NCI-H1417 treated with DMSO at 0.1 percent for 48 hours (cell line): Measurements from ENCODE around the gene PLK3.
"Not testable (repeated sequence)": the region's sequence is repeated elsewhere in the genome, so short reads cannot be mapped to it uniquely, and the experiment has no call there.

Experiments used
- DNase-seq: peaks from one replicate; lab custom pipeline; 2025; lab: John Stamatoyannopoulos, UW

PLK3 gene

DNA sequence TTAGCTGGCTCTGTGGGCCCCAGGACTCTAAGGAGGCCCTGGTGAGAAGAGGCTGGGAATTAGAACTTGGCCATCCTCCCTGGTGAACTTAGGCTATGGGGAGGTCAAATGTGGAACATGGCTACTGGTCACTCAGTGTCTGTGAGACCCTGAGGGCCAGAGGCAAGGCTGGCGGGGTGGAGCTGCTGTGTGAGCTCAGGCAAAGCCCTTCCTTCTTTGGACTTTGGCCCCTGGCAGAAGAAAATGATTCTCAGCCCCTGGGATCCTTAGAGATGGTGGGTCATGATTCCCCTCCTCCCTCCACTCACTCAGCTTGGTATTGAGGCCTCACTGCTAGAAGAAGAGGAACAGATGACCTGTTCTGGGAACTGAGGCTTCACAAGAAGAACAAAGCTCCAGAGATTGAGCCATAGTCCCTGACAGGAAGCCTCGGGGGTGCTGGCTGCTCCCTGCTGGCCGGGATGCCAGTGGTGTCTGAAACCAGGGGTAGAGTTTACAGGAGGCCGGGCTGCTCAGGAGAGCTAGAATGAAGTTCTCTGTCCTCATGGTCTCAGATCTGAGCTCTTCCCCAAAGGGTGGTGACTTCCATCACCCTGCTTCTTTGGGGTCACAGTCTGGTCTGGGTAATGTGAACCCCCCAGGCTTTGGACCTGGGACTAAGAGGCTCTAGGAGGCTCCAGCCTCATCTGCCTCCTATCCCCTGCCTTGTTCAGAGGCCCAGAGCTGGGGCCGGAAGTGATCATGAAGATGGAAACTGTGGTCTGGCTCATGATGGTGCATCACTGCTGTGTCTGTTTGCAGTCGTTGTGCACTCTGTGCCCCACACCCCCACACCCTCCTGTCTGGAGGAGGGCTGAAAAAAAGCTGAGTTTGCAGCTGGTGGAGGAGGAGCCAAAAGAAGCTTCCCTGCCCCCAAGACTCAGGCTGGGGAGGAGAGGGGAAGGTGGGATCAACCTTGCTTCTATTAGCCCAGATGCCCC lies 9.1 kb downstream of the PLK3 start:
- no peak for DNase-seq

DNA sequence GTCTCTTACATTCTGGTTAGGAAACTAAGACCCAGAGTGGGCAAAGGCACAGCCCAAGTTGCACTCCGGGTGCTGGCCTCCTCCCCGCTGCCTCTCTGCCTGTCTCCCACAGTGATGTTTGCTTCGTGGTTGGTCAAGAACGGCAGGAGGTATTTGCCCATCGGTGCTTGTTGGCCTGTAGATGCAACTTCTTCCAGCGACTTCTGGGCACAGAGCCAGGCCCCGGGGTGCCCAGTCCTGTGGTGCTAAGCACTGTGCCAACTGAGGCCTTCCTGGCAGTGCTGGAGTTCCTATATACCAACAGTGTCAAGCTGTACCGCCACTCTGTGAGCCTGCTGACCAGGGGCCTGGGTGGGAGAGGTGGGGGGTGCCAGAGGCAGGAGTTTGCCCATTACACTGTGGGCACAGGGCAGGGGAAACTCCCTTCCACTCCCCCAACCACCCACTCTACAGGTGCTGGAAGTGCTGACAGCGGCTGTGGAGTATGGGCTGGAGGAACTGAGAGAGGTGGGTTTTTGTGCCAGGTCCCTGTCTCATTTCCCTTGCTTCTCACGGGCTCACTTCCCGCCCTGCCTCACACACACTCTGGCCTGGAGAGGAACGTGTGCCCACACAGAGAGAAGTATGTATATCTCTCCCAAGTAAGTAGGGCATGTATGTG lies 10.1 kb downstream of the PLK3 start:
- no peak for DNase-seq

GRCh38 chr1:44810762-44811105 lies 10.6 kb downstream of the PLK3 start:
- not testable (repeated sequence) for DNase-seq

DNA sequence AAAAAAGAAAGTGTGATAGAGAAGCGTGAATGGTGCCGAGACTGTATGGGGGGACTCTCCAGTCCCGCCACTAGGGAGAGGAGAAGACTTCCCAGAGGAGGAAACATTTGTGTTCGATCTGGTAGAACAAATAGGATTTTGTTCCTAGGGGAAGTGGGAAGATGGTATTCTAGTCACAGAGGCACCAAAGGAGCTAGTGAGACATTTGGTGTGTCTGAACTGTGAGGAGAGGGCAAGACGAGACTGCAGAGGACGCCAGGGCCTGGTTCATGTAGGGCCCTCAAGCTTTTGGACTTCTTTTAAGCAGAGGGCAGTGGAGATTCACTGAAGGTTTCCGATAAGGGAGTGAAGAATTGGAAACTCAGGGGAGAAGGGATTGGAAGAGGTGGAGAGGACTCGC lies 11.1 kb downstream of the PLK3 start:
- no peak for DNase-seq

DNA sequence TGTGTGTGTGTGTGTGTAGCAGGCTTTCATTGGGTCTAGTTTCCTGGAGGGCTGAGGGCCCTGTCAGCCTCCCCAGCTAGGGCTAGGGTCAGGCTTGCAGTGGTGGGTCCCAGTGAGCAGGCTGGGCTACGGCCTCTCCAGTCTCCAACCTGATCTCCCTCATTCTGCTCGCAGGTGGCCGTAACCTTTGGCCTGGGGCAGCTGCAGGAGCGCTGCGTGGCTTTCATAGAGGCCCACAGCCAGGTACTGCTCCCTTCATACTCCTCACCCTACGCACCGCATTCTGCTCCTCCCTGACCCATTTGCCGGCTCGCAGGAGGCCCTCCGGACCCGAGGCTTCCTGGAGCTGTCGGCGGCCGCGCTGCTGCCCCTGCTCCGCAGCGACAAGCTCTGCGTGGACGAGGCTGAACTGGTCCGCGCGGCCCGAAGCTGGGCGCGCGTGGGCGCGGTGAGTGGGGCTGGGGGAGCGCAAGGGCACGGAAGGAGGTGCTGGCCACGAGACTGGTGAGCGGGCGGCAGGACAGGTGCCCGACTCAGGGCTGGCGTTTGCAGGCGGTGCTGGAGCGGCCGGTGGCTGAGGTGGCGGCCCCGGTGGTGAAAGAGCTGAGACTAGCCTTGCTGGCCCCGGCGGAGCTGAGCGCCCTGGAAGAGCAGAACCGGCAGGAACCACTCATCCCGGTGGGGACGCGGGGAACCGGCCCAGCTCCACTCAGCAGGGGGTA lies 12.8 kb downstream of the PLK3 start:
- DNase-seq: no peak

DNA sequence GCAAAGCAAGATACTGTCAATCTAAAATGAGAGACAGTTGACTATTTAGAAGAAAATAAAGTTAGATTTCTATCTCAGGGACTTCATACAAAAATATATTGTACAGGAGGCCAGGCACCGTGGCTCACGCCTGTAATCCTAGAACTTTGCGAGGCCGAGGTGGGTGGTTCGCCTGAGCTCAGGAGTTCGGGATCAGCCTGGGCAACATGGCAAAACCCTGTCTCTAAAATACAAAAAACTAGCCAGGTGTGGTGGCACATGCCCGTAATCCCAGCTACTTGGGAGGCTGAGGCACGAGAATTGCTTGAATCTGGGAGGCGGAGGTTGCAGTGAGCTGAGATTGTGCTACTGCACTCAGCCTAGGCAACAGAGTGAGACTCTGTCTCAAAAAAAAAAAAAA lies 15.7 kb downstream of the PLK3 start:
- DNase-seq: not testable (repeated sequence)

- no peak for DNase-seq
Measured at GRCh38 chr1:44817307-44817706, 17.1 kb downstream of the PLK3 start.

DNA sequence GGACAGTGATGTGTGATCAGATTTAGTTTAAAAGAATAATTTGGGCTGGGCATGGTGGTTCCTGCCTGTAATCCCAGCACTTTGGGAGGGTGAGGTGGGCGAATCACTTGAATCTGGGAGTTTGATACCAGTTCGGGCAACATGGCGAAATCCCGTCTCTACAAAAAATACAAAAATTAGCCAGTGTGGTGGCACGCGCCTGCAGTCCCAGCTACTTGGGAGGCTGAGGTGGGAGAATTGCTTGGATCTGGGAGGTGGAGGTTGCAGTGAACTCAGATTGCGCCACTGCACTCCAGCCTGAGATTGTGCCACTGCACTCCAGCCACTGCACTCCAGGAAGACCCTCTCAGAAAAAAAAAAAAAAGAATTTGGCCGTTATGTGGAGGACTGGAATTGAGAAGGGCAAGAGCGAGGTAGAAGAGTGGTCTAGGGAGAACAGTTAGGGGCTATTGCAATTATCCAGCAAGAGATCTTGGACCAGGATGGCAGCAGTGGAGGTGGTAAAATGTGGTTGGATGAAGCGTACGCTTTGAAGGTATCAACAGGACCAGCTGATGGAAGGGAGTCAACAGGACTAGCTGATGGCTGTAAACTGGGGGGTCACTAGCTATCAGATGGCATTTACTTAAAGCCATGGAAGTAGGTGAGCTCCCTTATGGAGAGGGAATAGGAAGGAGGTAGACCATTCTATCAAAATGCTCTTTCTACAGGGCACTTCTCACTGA lies 17.8 kb downstream of the PLK3 start:
- DNase-seq: no peak

DNA sequence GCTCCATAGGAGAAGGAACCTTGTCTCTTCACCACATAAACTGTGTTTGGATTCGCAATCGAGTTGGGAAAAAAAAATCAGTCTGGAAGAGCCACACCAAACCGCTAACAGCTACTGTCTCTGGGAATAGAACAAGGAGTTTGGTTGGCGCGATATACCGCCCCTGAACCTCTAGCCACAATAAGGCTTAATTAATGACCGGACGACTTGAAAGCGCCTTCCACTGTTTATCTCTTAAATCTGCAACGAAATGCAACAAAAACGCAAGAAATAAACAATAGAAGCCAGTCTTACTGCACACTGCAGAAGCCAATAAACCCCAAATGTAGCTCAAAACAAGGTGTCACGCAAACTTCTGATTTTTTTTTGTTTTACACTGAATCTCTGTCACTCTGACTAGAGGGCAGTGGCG lies 19.0 kb downstream of the PLK3 start:
- no peak for DNase-seq

DNA sequence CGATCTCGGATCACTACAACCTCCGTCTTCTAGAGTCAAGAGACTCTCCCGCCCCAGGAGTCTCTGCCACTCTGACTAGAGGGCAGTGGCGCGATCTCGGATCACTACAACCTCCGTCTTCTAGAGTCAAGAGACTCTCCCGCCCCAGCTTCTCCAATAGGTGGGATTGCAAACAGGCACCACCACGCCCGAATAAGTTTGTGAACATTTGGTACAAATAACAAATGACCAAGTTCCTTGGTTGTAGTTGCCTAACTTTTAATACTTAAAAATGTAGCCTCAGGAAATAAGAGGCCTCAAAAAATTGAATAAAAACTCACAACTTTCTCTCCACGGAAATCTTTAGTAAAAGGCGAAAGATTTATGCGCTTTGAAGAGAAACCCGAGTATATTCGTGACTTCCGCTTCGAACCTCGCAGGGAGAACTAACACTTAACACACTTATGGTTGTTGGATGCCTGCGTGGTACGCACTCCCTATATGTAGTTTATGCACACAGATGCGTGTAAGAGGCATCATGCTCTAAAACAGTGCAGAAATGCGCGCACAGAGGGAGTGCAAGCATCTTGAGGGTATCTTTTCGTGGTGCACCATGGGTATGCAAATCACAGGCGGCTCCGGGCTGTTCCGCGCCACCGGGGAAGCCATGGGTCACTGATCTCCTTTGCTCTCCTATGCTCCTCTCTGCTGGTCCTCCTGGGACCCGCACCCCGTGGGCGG lies 19.6 kb downstream of the PLK3 start:
- DNase-seq: no peak

DNA sequence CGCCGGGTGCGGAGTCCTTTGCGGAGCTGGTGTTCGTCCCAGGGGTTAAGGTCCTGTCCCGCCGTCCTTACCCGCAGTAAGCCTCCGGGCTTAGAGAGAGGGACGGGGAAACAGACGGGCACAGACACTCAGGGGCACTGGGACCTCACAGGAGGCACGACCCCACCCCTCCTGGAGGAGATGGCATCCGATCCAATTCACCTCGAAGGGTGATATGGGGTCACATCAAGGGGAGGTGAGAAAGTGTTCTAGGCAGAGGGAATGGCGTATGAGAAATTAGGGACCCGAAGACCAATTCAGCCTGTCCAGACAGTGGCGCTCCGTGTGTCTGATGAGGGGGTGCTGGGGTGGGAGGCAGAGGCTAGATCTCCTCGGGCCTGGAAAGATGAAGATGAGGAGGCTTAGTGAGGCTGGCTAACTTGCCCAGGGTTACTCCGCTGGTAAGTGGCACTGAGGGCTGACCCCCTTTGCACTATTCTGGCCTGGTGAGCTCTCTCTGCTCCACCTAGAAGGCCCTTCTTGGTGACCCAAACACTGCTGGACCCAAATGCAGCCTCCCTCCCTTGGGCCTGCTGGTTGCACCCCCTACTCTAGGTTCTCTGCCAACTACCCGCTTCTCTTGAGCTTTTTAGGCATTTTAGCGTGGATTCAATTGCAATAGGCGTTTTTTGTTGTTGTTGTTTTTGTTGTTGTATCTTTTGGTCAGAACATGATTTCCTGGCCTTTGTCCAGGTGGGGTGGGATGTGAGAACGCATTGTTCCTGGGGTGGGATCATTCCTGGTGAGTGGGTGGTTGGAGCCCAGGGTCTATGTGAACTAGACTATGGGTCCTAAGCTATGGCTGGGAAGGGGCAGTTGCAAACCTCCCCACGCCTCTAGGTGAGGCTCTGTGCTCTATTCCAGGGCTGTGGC lies 20.4 kb downstream of the PLK3 start:
- no peak for DNase-seq

GRCh38 chr1:44821240-44821715 lies 21.1 kb downstream of the PLK3 start:
- no peak for DNase-seq

DNA sequence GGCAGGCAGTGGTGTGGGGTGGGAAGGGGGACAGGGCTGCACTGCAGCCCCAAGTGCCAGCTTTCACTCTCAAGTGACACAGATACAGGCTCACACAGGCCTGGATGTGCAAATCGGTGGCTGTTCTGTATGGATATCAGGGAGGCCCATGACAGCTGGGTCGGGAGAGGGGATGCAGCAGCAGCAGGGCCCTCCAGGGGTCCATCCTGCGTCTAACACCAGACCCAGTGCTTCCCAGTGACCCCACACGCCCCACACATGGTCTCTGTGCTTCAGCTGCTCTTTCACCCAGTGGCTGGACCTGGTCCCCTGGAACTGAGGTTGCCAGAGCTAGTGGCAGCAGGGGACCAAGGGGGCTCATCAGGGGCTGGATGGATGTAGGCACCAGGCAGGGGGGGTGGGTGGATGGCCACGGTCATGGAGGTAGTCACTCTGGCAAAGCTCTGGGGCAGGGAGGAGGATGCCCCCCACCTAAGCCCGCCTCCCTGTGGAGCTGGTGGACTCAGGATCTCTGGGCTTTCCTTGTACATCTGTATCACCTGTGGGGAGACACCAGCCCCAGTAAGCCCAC lies 22.0 kb downstream of the PLK3 start:
- no peak for DNase-seq

- no peak for DNase-seq
Measured at GRCh38 chr1:44822981-44823451, 22.8 kb downstream of the PLK3 start.

- not testable (repeated sequence) for DNase-seq
Measured at GRCh38 chr1:44824392-44824791, 24.2 kb downstream of the PLK3 start.

- DNase-seq: no peak
Measured at GRCh38 chr1:44826375-44827196, 26.4 kb downstream of the PLK3 start.

GRCh38 chr1:44827197-44828002 lies 27.2 kb downstream of the PLK3 start:
- DNase-seq: no peak
